DND-41 (cell line): Measurements from ENCODE around the gene TYW1.
"Not testable (repeated sequence)": the region's sequence is repeated elsewhere in the genome, so short reads cannot be mapped to it uniquely, and the experiment has no call there.

ENCODE experiments used
- EZH2 ChIP-seq: IDR thresholded peaks from 3 replicates; pipeline ENCODE4 v1.6.1; 2012; ENCODE audit warnings: borderline replicate concordance, low read depth, mild to moderate bottlenecking, moderate library complexity, low read length, inconsistent platforms; ENCODE audit not compliant: severe bottlenecking
- TF ChIP-seq, protein P1 (sequence below): IDR thresholded peaks from 2 replicates; pipeline ENCODE4 v1.5.1; 2012; ENCODE audit warnings: borderline replicate concordance, low read length, moderate library complexity, mild to moderate bottlenecking; ENCODE audit not compliant: poor library complexity, severe bottlenecking; ENCODE audit errors: extremely low read depth

DNA sequence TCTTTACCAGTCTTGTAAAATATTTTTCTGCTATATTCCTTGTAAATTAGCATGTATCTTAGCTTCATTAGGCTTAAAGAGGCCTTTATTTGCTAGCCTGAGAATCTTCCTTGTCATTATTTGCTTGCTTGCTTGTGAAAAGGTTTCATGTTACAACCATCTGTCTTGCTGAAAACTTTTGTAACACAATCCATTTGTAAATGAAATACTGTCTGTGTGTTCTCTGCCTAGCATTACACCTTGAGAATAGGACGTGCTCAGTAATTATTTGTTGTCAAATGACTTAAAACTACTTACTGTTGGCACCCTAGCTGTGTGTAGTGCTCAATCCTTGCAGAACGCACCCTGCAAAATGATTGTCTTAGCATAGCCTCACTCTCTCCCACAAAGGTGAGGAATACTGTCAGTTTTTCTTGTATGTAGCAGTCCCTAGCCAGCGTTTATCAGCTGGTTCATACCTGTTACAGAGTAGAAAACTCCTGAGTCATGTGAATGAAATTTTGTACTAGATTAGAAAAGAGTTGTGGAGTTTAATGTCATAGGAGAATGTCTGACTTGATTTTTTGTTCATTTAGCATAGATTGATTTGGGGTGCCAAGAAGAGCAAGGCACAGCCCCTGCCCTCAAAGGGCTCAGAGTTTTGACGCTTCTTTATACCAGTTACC, 193.3 kb downstream of the TYW1 start:
- TF ChIP-seq, protein P1, sequence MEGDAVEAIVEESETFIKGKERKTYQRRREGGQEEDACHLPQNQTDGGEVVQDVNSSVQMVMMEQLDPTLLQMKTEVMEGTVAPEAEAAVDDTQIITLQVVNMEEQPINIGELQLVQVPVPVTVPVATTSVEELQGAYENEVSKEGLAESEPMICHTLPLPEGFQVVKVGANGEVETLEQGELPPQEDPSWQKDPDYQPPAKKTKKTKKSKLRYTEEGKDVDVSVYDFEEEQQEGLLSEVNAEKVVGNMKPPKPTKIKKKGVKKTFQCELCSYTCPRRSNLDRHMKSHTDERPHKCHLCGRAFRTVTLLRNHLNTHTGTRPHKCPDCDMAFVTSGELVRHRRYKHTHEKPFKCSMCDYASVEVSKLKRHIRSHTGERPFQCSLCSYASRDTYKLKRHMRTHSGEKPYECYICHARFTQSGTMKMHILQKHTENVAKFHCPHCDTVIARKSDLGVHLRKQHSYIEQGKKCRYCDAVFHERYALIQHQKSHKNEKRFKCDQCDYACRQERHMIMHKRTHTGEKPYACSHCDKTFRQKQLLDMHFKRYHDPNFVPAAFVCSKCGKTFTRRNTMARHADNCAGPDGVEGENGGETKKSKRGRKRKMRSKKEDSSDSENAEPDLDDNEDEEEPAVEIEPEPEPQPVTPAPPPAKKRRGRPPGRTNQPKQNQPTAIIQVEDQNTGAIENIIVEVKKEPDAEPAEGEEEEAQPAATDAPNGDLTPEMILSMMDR = not testable (repeated sequence)
- not testable (repeated sequence) for TF ChIP-seq EZH2
